Heart left ventricle (tissue), 16 donors: ENCODE results near the gene MRPL38. TPM values are rescaled to one million over a fixed set of nuclear protein-coding genes. Genes with fewer than 3 reads are reported as not detected.

ENCODE experiments used
- ATAC-seq, 4 donors: fragments of 200-7000 bp; cut with Tn5 transposase; one replicate each; pipeline ENCODE4 v1.9.1; 2020 to 2022; ENCODE audit warnings: moderate library complexity in 4 of 4, mild to moderate bottlenecking in 3 of 4, moderate number of reproducible peaks in 1 of 4
- DNase-seq, 5 donors: peaks; one replicate each; pipeline ENCODE4 v3.0.0-alpha.2; 2020
- H3K27ac ChIP-seq, 12 donors: fragments of 200-600 bp; sonication (generic) in 4 of 12; one replicate each; pipeline versions ENCODE4 v1.5.0 to v1.8.0; 2016 to 2022; ENCODE audit warnings: mild to moderate bottlenecking in 2 of 12
- H3K27me3 ChIP-seq, 9 donors: fragments of 200-600 bp; sonication (generic) in 2 of 9; one replicate each; pipeline versions ENCODE4 v1.5.1 to v1.8.0; 2016 to 2022; ENCODE audit warnings: mild to moderate bottlenecking in 3 of 9
- H3K36me3 ChIP-seq, 9 donors: fragments of 200-600 bp; sonication (generic) in 2 of 9; one replicate each; pipeline versions ENCODE4 v1.5.0 to v1.8.0; 2018 to 2022; ENCODE audit warnings: mild to moderate bottlenecking in 2 of 9
- H3K4me1 ChIP-seq, 12 donors: fragments of 200-600 bp; sonication (generic) in 4 of 12; one replicate each; pipeline versions ENCODE4 v1.5.0 to v1.8.0; 2016 to 2022; ENCODE audit warnings: mild to moderate bottlenecking in 3 of 12
- H3K4me3 ChIP-seq, 12 donors: fragments of 200-600 bp; sonication (generic) in 4 of 12; one replicate each; pipeline versions ENCODE4 v1.5.0 to v1.8.0; 2017 to 2022; ENCODE audit warnings: mild to moderate bottlenecking in 9 of 12, moderate library complexity in 4 of 12
- H3K9me3 ChIP-seq, 12 donors: fragments of 200-600 bp; sonication (generic) in 4 of 12; one replicate each; pipeline versions ENCODE4 v1.5.0 to v1.8.0; 2016 to 2022; ENCODE audit warnings: mild to moderate bottlenecking in 1 of 12
- CTCF ChIP-seq, 12 donors: fragments of 200-600 bp; sonication (generic) in 4 of 12; IDR thresholded peaks; one replicate each; pipeline versions ENCODE4 v1.5.0 to v1.8.0; 2018 to 2022; ENCODE audit warnings: antibody characterized with exemption in 12 of 12, mild to moderate bottlenecking in 5 of 12
- POLR2A ChIP-seq, 2 donors: fragments of 450-650 bp; IDR thresholded peaks; one replicate each; pipeline ENCODE4 v1.6.1; 2017; ENCODE audit warnings: antibody characterized with exemption in 2 of 2, mild to moderate bottlenecking in 2 of 2, moderate library complexity in 2 of 2
- WGBS, 4 donors: extraction: QIAGEN DNeasy Blood & Tissue Kit in 2 of 4; methylation state at CpG; one replicate each; pipeline versions ENCODE4 v1.1.5 to v1.1.7; 2013 to 2018; 5-methylcytosine and 5-hydroxymethylcytosine counted together
- intact Hi-C, 10 donors: fragments of 100-400 bp; cut with DNase I; formaldehyde crosslinking; loops; one replicate each; pipeline versions ENCODE4 v1.11.1 to v1.14.2; 2022
- polyA plus RNA-seq, 2 donors: library from polyadenylated mRNA; stranded (reverse); fragments of 200-250 nt; gene quantifications; one replicate each; pipeline ENCODE4 v1.2.3, GENCODE V29; 2013
- total RNA-seq, 9 donors: library from RNA; depleted of rRNA in 2 of 9; stranded (reverse); fragments of >200 nt in 2 of 9; fragmentation: NEBNext Ultra II Directional in 3 of 9; extraction: Animal tissue kit (Norgen Biotek cat#: 25700) in 3 of 9; gene quantifications; one replicate each; pipeline versions ENCODE4 v1.1.0 to v1.2.4, GENCODE V29; 2016 to 2023
- donor health status: ischemic (EF 13 %, LVEDD 7.1; RV severe dilation, severe dysfunction).
- donor health status: healthy with polysubstance abuse.
- donor health status: DM: no; HTN: yes; CAD: no.
- donor health status: DM: no; HTN: no; CAD: no.
- donor health status: ischemic (EF 25% LVEDD 6.9; RV normal size, moderate dysfunction).
- donor health status: ischemic (EF 25% LVEDD 5.7; RV mildly dilated, moderate dysfunction).
- donor health status: healthy.
- donor health status: DM: yes; HTN: yes; CAD: no.
- donor health status: ischemic (EF 35%, LVEDD 5.7; RV mildly dilated, moderate dysfunction).
- donor health status: nonischemic (EF 11% LVEDD 7.7; RV severe dilation, severe dysfunction).
- donor health status: DM: yes; HTN: yes; CAD: no.
- donor health status: PGD.
- donor health status: ischemic (EF 29% LVEDD 5.4; RV normal size, mild dysfunction).
- donor health status: nonischemic (EF 23%, LVEDD 6.1; RV moderate dilation, normal function).

Gene MRPL38
- total and polyA plus RNA-seq, 11 donors = 54.8 to 126 (median 106) TPM

DNA sequence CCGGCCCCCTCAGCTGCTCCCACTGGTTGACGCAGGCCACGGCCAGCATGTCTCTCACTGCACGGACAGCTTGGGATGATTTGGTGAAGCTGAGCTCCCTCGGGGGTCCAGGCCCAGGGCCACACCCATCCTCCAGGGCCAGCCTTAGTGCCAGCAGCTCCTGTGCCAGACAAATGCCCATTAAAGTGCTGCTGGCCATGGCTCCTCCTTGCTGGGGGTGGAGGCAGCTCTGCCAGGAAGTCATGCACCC, 28.8 kb downstream of the MRPL38 start:
- DNase-seq = peak in 1 of 5 donors; percentile 58
- peaks cover 0 to 27% (median 22%) of the 10 kb centered on the region in 9 donors for H3K36me3 ChIP-seq
- peak overlapping the region in 10 of 12 donors; percentile 64 to 96 (median 78) for H3K4me3 ChIP-seq
- H3K27me3 ChIP-seq = no peaks in the 10 kb centered on the region
- TF ChIP-seq CTCF (IDR thresholded peaks at IDR 0.05) (no peak), POLR2A (IDR thresholded peaks at IDR 0.05) (no peak)
- peaks cover 17 to 71% (median 51%) of the 10 kb centered on the region in 12 donors for H3K4me1 ChIP-seq
- H3K27ac ChIP-seq = peak overlapping the region; percentile 91 to 99 (median 96)
- peak in 2 of 4 donors; percentile 8 to 12 for ATAC-seq
- no peaks in the 10 kb centered on the region for H3K9me3 ChIP-seq
- 42 to 67% (median 56%) methylated on average over 3 to 5 of the region's 5 CpGs for WGBS, 4 donors
- intact Hi-C loops = loop anchor here in 5 of 10 donors (1.0 to 10.0 kb wide), 4 partner anchors 21 to 101 kb away; partner anchors contain the start of gene WBP2 (in 1 of the 5)

GRCh38 chr17:75875182-75875939, 29.3 kb downstream of the MRPL38 start:
- Histone ChIP-seq H3K36me3 (peaks cover 0 to 27% (median 22%) of the 10 kb centered on the region in 9 donors), H3K27ac (peak overlapping the region; percentile 91 to 99 (median 96)), H3K9me3 (no peaks in the 10 kb centered on the region), H3K4me3 (peak overlapping the region in 8 of 12 donors; percentile 64 to 96 (median 77)), H3K27me3 (no peaks in the 10 kb centered on the region), H3K4me1 (peaks cover 17 to 75% (median 52%) of the 10 kb centered on the region in 12 donors)
- ATAC-seq (no peak), DNase-seq (peak in 3 of 5 donors; percentile 47 to 64 (median 62))
- 40 to 74% (median 67%) methylated on average over 4 to 18 of the region's 18 CpGs for WGBS, 4 donors
- intact Hi-C loops = loop anchor here in 2 of 10 donors (10.0 kb wide), 1 partner anchor 101 kb away; a partner anchor contains a TSS
- TF ChIP-seq POLR2A (IDR thresholded peaks at IDR 0.05) (no peak), CTCF (IDR thresholded peaks at IDR 0.05) (no peak)

GRCh38 chr17:75874323-75875181, 30.1 kb downstream of the MRPL38 start:
- Histone ChIP-seq H3K27me3 (no peaks in the 10 kb centered on the region), H3K9me3 (no peaks in the 10 kb centered on the region), H3K36me3 (peaks cover 0 to 27% (median 22%) of the 10 kb centered on the region in 9 donors), H3K4me1 (peaks cover 17 to 83% (median 56%) of the 10 kb centered on the region in 12 donors), H3K4me3 (no peak overlapping the region), H3K27ac (peak overlapping the region in 11 of 12 donors; percentile 90 to 99 (median 96))
- intact Hi-C loops = loop anchor here in 2 of 10 donors (10.0 kb wide), 1 partner anchor 100 kb away; a partner anchor contains a TSS
- DNase-seq (peak in 1 of 5 donors; percentile 66), ATAC-seq (no peak)
- 91 to 96% (median 93%) methylated on average over 24 to 38 of the region's 38 CpGs for WGBS, 4 donors
- TF ChIP-seq POLR2A (IDR thresholded peaks at IDR 0.05) (no peak), CTCF (IDR thresholded peaks at IDR 0.05) (no peak)
